ENCODE data around the gene MCC.

The MCC gene

DNA sequence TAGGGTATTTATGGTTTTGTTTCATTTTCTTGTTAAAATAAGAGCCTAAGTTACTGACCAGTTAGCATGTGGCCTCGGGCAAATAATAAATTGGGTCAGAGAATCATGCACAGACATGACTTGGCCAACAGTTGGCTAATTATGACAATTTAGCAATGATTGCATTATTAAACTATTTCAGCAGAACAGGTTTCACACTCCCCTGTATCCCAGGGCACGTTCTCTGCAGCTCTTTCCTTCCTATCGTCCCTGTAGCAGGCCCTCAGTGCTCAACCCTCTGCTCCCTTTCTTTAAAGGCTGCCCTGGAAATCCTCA lies 221.4 kb downstream of the MCC start:
- DNase-seq, result no peak

DNA sequence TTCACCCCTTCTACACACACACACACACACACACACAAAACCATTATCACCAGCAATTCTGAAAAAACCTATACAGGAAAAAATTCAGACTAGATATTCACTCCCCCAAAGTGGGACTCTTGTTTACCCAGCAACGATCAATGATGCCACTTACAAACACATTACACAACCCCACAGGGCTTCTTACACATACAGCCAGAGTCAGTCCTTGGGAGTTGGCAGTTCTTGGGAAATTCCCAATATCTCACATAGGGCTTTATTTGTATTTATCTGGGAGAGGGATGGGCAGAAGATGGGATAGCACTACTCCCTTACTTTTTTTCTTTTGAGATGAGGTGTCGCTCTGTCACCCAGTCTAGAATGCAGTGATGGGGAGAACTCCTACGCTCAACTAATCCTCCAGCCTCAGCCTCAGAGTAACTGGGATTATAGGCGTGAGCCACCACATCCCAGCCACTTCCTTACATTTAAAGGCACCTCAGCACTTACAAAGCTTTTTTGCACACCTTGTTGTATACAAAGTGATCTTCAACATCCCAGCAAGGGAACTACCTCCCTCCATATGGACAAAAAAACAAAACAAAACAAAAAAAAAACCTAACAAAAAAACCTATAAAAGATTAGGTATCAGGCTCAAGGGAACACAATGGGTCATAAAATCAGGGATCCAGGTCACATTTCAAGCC lies 221.9 kb downstream of the MCC start:
- DNase-seq, result no peak

DNA sequence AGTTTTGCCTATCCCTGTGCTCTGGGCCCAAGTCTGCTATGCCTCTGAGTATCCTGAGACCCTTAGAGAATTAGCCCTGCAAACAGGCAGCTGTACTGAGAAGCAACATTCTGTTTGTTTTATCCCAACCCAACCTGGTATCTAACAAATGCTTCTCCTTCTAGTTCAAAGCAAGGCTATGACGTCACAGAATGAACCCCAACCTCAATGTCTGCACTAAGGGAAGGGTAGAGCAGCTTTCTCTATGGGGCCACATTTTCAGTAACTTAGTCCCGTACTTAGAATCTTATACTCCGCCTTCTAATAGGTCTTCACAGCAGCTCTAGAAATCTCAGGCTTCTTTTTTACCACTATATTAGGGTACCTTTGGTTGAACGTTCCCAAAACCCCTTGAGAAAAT lies 223.1 kb downstream of the MCC start:
- DNase-seq, result no peak

DNA sequence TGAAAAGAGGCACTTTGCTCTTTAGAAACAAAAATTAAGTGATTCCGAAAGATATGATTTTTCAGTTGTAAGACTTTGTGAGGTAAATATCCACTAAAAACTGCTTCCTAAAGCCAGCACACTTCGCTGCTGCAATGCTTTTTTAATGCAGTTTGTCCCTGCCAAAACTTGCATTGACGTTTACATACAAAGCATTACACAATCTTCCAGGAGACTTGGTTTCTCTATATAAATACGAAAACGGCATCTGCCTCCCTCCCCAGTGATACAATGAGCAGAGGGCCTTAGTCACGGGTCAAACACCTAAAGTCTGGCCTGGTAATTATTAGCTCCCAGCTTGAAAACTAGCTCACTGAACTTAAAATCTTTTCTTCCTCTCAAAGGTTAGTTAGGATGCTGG lies 224.2 kb downstream of the MCC start:
- no peak for DNase-seq

DNA sequence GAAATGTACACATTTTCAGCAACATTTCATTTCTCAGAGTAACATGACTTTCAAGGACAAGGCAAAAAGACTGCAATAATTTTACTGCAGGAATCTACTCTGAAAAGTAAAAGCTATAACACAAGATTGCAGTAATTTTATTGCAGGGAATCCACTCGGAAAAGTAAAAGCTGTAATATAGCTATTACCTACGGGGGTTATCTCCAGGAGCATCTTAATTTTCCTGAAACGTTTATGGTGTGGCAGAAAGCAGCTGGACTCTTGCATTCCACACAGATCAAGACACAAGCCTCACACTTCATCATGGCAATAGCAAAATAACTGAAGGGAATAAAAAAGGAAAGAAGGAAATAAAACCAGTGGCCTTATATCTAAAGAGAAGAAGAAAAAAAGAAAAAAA lies 224.7 kb downstream of the MCC start:
- no peak for DNase-seq

DNA sequence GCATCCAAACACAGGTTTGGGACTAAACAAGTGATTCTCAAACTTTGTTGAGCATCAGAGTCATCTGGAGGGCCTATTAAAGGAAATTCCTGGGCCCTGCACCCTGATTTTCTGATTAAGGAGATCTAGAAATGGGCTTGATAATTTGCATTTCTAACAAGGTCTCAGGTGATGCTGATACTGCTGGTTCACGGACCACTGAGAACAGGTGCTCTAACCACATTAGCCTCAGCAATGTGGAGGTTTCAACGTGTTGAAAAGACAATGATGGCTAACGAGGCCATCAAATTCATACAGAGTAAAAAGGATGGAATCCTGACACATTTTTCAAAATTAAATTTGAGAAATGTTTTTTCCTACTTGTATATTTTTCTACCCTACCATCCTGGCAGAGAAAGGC lies 225.6 kb downstream of the MCC start:
- DNase-seq, result no peak

DNA sequence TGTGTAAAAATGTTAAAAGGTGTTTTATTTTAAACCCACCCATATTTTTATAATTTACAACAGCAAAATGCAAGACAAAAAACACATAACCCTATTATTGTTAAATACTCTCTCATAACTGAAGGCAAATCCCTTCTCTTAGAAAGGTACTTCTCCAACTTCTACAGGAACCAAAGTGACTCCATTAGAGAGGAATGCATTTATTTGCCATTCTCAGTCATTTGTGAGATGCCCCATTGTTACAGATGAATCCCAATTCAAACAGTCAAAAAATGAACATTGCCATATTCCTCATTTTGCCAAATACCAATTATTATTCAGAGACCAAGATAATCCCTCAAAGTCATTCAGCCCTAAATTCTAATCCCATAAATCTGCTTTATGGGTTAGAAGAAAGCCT lies 229.2 kb downstream of the MCC start:
- DNase-seq, result no peak

DNA sequence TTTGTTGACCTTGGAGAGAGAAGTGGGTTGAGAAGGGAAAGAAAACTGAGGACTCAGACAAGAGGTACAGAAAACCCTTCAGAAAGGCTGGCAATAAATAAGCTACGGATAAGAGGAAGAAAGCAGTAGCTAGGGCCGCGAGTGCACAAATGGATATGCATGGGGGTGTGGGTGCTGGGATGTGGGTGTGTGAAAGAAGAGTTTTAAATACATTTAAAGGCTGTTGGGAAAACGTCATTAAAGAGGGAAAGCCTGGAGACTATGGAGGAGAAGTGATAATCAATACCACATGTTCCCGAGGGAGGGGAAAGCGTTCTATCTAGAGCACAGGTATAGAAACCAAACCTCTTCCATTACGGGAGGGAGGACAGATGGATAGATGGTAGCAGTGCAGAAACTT lies 230.7 kb downstream of the MCC start:
- no peak for DNase-seq

DNA sequence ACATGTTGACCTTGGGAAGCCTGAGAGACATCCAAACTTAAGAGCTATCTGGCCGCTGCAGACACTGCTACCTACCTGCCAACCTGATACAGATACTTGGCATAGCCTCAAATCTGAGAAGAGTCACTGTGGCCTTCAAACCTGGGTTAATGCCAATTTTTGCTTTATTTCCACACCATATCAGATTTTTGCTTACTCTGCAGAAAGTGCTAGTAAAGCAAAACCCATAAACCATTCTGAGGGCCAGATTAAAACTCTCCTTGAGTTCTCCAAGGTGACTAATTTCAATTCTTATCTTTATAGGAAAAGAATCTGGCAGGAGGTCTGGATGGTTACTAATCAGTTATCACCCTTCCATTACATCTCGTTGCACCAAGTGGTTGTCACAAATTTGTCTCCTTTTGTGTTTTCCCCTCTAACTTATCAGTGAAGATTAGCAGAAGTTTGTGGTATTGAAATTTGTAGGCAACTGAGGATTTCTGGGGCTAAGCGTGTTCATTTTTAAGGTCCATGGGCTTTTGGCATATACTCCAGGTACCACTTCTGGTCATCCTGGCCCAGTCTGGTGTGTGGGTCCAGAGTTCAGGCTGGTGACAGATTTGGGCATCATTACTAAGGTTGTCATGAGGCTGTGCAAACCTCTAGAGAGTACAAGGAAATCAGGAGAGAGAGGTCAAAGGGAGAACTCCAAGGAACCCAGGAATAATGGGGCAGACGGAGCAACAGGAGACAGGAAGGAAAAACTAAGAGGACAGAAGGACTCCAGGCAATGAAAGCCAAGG lies 231.4 kb downstream of the MCC start:
- no peak for DNase-seq

DNA sequence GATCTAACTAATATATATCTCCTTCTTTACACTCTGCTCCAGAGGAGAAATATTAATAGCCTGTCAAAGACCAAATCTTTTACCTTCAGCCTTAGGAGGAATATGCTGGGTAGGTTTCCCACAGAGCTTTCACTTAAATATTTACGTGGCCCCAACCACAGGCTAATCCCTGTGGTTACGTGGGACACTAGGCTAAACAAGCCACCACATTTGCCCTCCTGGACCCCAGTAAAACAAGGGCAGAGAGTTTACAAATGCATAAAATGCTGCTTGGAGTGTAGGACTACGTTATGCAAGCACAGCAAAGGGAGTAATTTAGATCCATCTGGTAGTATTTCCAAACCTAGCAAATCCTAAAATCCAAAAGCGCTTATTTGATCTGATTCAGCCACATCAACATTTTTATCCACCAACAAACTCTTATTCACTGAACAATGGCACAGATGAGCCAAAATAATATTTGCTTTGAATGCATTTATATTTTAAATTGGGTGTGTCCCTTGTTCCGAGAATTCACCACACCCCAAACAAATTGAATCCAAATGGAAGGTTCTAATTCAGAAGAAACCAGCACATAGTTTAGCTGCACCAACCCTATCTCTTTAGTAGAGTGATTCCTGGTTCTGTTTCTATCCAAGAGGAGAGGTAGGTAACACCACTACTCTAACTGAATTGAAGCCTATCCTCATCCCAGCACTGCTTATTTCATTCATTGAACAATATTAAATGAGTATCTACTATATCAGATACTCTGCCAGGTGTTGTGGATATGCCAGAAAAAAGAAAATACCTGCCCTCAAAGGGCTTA lies 232.5 kb downstream of the MCC start:
- no peak for DNase-seq

DNA sequence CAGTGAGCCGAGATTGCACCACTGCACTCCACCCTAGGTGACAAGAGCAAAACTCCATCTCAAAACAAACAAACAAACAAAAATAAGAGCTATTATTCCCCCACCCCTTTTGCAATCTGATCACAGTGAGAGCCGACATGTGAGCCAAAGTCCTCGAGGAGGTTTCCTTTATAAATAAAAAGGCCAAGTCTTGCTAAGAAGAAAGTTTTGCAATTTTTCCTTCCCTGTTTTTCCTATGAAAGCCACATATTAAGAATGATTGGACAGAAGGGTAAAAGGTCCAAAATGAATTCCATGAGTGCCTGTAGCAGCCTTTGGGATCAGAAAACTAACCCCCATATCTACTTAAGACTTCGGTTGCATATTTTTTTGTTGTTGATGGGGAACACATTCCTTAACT lies 233.1 kb downstream of the MCC start:
- no peak for DNase-seq

DNA sequence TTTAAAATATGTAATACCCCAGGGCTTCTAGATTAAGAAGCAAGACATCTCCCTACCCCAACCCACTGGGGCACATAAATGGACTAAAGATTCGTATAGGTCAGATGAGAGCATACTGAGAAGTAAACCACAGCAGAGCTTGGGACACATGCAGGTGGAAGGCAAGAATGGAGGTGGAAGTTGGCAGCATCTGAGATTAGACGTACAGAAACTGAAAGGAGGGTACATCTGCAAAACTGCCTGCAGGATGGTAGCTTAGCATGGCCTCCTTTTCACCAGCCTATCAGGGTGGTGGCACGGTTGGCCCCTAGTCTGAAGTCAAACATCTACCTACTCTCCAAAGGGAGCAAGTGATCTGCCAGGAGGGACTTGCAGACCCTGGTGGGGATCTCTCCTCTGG lies 235.2 kb downstream of the MCC start:
- no peak for DNase-seq

DNA sequence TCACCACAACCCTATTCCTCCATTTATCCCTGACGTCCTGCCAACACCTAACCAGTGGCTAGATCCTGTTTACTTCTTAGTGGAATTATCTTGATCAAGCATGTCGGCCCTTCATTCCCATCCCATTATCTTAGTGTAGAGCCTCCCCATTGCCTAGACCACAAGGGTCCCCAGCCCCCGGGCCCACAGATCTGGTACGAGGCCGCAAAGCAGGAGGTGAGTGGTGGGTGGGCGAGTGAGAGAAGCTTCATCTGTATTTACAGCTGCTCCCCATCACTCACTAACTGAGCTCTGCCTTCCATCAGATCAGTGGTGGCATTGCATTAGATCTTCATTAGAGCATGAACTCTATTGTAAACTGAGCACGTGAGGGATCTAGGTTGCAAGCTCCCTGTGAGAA lies 236.2 kb downstream of the MCC start:
- no peak for DNase-seq

DNA sequence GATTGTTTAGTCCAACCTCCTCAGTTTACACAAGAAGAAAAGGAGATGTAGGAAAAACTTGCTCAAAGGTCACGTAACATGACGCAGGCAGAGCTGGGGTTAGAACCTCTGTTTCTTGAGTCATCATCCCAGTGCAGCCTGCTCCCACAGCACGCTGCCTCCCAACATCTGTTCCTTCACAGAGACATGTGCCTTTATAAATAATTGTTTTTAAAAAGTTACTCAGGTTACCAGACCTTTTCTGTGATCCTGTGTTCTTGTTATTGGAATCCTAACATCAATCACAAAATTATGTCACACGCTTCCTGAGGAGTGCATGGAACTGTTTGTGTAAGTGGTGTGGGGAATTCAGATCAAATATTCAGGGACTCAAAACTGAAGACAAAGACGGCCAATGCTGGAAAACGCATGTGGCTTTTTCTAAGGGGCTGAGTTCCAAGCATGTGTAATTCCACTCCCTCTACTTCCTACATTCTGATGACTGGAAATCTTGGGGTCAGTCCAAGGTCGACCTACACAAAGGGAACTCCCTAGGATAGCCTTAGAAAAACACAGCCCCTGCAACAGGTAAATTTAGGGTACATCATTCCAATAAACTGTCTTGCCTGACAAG lies 237.8 kb downstream of the MCC start:
- no peak for DNase-seq

DNA sequence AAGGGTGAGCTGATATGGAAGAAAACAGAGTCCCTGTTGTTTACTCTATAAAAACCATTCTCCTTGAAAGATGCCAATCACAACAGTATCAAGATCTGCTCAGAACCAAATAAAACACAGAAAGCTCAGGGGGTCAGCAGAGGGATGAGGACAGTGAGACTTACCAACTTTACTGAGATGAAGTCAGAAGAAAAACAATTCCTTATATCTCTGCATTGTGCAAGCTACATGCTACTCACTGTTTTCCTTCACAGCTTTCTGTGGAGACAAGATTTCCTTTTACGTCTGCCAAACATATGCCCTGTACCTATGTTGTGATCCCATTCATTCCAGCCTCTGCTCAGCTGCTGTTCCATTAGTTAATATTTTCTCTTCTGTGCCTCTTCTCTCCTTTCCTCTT lies 239.0 kb downstream of the MCC start:
- no peak for DNase-seq

DNA sequence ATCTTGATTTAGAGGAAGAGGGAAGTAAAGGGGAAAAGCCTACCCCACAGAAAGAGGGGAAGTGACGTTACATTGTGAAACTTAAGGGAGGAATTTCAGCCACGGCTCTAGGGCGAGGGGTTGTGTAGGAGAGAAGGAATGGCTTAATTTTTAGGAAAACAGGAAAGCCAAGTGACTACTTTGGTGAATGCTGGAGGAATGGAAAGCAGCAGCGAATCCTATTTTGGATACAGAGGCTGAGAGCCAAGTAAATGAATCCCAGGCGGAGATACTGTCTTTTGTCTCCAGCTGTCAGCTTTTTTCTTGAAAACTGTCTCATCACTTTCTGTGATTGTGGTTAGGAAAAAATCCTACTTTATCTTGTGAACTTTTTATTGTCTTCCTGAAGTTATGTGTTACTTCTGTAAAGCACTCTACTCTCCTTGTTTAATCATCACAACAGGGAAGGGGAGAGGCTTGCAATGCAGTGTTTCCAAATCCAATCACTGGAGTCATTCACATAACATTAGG lies 241.8 kb downstream of the MCC start:
- no peak for DNase-seq

DNA sequence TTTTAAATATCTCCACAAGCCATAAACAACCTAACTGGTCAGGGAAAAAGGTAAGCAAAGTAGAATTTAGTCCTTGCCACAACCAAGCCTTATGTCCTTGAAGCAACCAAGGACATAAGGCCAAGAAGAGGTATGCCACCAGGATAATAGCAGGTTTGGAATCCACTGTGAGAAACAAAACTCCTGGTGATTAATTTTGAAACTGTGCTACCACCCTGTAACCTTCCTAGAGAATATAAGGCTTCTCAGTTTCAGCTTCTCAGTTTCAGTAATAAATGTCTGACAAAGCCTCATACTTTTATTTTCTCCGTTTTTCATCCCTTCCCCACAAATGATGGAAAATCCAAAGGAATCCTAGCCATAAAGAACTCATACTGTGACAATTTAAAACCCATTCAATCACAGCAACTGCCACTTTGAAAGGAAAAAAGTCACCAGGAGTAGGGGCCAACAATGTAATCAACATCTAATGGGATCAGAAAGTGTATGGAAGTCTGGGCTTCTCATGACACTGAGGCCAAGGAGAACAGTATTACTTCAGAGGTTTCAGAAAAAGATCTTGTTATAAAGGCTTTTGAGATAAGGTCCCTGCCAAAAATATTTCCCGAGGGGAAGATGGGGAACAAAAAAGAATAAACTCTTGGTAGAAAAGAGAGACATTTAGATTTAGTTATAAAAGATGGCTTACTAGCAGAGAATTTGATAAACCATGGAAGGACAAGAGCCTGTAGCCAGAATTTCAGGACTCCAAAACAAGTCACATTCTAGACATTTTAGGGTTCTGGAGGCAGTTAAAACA lies 242.6 kb downstream of the MCC start:
- DNase-seq, result no peak

DNA sequence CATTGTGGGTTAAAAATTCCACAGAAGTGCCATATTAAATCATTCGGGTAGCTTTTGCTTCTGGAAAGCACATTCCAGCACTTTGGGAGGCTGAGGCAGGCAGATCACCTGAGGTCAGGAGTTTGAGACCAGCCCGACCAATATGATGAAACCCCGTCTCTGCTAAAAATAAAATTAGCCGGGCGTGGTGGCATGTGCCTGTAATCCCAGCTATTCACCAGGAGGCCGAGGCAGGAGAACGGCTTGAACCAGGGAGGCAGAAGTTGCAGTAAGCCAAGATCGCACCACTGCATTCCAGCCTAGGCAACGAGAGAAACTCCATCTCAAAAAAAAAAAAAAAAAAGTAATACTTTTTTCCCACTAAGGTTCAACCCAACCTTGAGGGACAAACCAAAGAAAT lies 243.3 kb downstream of the MCC start:
- DNase-seq, result no peak

DNA sequence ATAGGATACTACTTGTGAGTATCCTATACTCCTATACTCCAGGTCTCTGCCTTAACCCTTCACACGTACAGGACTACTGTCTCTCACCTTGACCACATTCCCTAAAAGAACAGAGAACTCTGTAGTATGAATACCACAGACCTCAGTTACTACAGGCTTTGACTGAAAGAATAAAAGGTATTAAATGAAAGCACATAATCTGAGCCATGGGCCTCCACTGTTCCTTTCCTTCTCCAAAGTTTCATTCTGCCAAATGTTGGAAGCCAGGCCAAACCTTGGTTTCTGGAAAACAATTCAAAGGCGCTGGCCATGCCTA lies 244.9 kb downstream of the MCC start:
- DNase-seq, result no peak

DNA sequence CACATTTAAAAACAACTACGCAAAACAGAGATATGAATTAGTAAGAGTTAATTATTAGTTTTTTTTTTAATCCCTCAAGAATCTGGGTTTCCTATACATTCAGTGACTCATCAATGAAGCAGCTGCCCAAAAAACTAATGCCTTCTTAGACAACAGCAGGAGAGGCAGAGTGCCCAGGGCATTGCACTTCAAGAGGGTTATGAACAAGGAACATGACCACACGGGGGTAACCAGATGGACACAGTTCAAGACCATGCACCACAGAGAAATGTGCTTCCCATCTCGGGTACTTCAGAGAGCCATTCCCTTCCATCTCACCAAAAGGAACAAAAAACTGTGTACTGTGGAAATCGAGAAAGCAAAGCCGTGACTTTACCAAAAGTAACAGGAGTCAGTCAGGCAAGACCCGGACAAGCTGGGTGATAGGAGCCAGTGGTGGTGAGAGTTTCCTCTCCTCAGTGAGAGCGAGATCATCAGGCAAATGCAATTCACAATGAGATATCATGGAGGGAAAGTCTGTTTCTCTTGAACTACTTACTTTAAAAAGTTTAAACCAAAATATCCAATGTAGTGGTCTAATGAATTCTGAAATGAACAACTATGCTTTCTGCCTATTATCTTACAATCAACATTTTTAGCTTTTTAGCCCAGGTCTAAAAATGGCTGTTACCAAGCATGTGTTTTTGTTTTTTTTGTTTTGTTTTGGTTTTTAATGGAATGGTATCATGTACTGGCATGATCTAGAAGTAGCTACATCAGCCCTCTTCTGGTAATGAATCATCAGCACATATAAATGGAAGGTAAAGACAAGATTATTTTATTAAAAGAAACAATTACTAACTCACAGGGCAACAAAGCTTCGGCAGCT lies 245.5 kb downstream of the MCC start:
- DNase-seq, result no peak

DNA sequence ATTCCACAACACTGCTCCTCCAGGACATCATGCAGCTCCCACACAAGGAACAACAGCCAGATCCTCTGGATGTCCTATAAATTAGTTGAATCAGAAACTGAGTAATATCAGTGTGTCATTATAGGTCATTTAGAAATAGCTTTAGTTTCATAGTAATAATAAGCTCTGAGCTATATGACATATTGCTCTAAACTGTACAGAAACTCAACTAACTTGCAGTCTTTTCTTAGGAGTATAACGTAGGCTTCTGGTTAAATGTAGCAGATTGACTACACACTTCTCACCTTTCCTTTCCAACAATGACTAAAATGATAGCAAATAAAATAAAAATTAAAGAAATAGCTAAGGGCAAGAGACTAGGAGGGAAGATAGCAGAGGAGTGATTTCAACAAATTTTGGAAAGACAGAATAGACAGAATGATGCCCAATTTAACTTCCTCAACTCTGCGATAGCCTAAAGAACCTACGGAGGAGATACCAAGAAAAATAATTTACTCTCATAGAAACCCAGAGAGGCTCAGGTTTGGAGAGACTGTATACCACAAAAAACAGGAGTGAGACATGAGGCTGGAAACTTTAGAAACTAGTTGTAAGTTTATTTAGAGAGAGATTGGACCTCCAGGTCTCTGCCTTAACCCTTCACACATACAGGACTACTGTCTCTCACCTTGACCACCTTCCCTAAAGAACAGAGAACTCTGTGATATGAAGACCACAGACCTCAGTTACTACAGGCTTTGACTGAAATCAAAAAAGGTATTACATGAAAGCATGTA lies 247.1 kb downstream of the MCC start:
- no peak for DNase-seq
